Activated CD8-positive, alpha-beta memory T cell treated with anti-CD3 and anti-CD28 coated beads for 1 hour (primary cell): Measurements from ENCODE around the gene CCL7.
"Not testable (repeated sequence)": the region's sequence is repeated elsewhere in the genome, so short reads cannot be mapped to it uniquely, and the experiment has no call there.

Experiments
- DNase-seq, 2 donors: peaks; one replicate each; pipeline ENCODE4 v3.0.0-alpha.2; 2020; ENCODE audit warnings: low read depth in 1 of 2; ENCODE audit errors: extremely low read depth in 1 of 2

Gene CCL7

GRCh38 chr17:34269969-34270368 lies at the start of gene CCL7:
Gene CCL7 (plus strand): TSS chr17:34270221. CDS start chr17:34270291, 70 bp downstream.
- DNase-seq: no peak

- no peak for DNase-seq
Observed at GRCh38 chr17:34220752-34221395, 49.1 kb upstream of the CCL7 start.

DNA sequence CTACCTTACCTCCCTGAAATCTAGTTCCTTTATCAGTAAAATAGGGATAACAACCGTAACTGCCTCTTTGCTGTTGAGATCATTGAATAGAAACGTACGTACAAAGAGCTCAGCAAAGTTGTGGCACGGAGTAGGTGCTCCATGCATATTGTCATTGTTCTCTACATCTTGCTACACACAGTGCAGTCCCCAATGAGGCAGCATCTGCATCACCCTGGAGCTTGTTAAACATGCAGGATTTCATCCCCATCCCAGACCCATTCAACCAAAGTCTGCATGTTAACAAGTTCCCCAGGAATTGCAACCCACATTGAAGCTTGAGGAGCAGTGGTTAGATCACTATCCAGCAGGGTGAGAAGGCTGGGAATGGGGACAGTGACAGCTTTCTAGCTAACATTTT lies 48.6 kb upstream of the CCL7 start:
- DNase-seq: no peak

DNA sequence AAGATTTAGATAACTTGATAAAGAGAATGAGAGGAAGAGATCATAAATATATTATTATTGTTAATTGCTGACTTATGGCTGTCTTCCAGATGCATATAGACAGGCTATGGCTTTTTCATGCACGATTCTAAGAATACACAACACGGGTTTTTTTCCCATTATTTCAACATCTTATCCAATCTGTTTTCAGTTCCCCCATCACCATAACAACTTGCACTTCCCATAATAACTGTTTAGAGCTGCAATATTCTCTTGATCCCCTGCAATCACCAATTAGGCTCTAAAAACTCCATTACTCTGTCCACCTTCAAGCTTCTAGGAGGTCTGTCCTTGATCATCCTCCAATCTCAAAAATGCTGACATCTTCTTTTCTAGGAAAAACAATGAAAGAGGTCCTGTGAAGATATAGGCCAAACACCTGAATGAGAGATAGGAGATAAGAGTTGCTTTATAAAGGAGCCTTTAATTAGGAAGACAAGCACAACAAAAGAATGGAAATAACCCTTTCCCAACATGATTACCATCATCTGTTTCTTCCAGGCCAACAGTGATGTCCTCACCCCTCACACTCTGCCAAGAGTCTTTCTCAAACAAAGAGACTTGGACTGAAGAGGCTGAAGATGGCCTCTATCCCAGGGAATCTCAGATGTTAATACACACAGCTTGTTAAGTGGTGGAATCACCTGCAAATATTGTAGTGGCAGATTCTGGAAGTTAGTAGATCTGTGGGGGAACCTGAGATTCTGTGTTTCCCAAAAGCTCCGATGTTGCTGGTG lies 47.1 kb upstream of the CCL7 start:
- no peak for DNase-seq

DNA sequence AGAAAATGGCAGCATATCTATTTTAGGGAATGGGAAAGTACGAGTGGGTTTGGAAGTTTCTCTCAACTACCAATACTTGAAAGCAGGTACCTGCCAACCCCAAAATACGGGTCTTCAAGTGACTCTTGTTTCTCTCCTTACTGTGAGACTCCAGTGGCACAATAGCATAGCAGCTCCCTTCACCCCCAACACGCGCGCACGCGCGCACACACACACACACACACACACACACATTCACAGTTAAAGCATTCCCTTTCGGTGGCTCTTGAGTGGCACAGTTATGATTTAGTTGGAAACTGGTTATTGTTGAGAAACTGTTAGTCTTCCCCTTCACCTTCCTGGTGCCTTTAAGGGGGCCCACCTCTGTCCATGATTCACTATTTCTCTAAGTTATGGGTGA lies 45.0 kb upstream of the CCL7 start:
- no peak for DNase-seq

DNA sequence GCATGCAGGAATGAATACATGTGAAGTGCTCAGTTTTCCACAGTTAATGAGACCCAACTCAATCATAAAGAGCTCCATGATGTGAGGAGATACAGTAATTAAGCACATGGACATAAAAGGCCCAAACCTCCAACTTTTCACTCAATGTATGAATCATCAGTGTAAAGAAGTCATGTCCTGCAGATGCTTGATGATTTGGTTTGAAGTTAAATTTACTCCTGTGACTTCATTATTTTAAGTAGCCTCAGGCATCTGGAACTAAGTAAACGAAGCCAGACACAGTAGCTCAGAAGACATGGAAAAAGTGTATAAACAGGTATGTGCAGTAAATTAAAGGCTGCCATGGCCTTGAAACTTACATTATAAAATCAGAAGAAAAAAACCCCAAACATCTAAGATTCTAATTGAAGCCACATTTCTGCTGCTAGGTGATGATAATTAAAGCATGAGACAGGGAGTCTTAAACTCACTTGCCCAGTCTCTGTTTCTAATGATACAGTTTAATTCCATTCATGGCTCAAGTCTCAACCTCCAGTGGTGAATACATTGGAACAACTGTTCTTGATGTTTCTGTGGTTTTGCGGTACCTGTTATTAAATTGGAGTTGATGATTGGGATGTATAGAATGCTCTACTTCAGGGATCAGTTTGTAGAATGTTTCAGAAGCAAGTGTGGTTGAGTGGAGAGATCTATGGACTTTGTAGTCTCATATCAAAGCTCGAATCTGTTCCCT lies 43.8 kb upstream of the CCL7 start:
- no peak for DNase-seq

DNA sequence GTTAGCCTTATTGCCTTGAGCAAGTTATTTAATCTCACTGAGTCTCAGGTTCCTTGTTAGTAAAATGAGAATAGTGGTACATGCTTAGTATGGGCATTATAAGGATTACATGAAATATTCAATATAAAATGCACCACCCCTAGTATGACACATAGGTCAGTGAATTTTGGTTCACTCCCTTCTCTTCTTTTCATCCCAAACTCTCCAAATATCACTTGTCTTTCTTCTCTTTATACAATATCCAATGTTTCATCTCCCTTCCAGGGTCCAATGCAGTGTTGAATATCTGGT lies 43.3 kb upstream of the CCL7 start:
- no peak for DNase-seq

GRCh38 chr17:34227293-34227692 lies 42.7 kb upstream of the CCL7 start:
- not testable (repeated sequence) for DNase-seq

DNA sequence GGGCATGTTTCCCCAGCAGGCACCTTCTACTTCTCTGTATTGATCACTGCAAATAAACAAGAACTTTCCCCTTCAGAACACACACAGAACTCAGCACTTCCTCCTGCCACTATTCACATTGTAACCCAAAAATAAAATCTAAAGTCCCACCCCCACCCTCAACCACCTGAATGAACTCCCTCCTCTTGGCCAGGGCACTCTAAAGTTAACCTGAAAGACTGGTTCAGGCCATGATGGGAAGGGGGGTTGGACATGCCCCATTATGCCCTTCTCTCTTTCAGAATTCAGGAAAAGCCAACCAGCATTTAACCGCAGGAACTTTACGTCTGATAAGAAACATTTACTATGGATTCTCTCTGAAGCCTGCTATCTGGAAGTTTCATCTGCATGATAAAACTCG lies 42.3 kb upstream of the CCL7 start:
- no peak for DNase-seq

DNA sequence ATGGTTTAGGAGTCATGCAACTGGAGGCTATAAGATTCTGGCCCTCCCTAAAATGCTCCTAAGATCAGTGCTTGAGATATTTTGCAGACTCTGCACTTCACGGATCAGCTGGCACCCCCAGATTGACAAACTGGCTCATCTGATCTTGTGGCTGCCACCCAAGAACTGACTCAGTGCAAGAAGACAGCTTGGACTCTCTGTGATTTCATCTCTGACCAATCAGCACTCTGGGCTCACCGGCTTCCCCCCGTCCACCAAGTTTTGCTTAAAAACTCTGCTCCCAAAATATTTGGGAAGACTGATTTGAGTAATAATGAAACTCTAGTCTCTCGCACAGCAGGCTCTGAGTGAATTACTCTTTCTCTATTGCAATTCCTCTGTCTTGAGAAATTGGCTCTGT lies 41.2 kb upstream of the CCL7 start:
- DNase-seq: no peak

DNA sequence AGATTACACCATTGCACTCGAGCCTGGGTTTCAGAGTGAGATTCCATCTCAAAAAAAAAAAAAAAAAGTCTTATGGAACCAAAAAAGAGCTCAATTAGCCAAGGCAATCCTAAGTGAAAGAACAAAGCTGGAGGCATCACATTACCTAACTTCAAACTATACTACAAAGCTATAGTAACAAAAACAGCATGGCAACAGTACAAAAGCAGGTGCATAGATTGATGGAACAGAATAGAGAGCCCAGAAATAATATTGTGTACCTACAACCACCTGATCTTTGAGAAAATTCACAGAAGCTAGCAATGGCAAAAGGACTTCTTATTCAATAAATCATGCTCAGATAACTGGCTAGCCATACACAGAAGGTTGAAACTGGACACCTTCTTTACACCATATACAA lies 39.7 kb upstream of the CCL7 start:
- no peak for DNase-seq

- no peak for DNase-seq
Observed at GRCh38 chr17:34234616-34235015, 35.4 kb upstream of the CCL7 start.

GRCh38 chr17:34235389-34236028 lies 34.5 kb upstream of the CCL7 start:
- DNase-seq: no peak

- no peak for DNase-seq
Observed at GRCh38 chr17:34236281-34236892, 33.6 kb upstream of the CCL7 start.

DNA sequence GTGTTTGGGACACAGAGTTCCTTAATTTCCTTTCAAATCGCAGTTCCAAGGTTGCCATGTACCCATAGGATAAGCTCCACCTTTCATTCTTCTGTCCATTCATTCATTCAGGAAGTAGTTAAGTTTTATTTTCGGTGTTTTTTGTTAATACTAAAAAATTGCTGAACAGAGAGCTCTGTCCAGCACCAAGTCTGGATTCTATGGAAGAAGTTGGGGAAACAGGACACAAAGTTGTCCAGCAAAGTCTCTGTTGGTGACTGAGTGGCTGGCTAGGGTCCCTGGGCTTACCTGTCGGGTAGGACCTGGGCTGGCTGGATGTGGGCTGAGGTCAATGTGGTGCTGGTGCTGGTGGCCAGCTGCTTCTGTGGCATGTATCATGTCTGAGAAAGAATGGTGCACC lies 32.6 kb upstream of the CCL7 start:
- DNase-seq: no peak

- no peak for DNase-seq
Observed at GRCh38 chr17:34241062-34241461, 29.0 kb upstream of the CCL7 start.

GRCh38 chr17:34242587-34243363 lies 27.2 kb upstream of the CCL7 start:
- DNase-seq: no peak

GRCh38 chr17:34243364-34244320 lies 26.4 kb upstream of the CCL7 start:
- DNase-seq: no peak

DNA sequence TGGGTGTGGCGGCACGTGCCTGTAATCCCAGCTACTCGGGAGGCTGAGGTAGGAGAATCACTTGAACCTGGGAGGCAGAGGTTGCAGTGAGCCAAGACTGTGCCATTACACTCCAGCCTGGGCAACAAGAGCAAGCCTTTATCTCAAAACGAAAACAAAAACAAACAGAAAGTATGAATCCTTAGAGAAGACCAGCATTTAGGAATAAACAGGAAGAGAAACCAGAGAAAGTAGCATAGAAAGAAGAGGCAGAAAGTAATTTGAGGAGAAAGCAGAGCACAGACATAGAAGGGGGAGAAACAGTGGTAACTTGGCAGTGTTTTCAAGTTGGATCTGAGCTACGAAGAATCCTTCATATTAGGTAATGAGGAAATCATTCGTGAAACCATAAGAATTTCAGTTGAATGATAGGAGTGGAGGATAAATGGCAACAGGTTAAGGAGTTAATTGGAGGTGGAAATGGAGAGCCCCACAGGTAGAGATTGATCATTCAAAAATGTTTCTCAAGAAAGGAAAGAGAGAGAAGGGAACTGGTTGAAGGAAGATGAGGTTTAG lies 24.6 kb upstream of the CCL7 start:
- DNase-seq: no peak
